HG02973 (cell line): Measurements from ENCODE around the gene PDE4D.

Experiments
- ATAC-seq: cut with Tn5 transposase; IDR thresholded peaks from one replicate; pipeline ENCODE4 v1.9.1; 2021; ENCODE audit warnings: moderate library complexity; ENCODE audit not compliant: unreplicated experiment

The PDE4D gene

GRCh38 chr5:58927938-58928337 is 965.6 kb downstream of the PDE4D start:
- ATAC-seq, result no peak

- ATAC-seq, result no peak
Observed at GRCh38 chr5:58927181-58927580, 966.3 kb downstream of the PDE4D start.

- no peak for ATAC-seq
Observed at GRCh38 chr5:58926541-58926935, 967.0 kb downstream of the PDE4D start.

- no peak for ATAC-seq
Observed at GRCh38 chr5:58925627-58926540, 967.6 kb downstream of the PDE4D start.

GRCh38 chr5:58924306-58924705 is 969.2 kb downstream of the PDE4D start:
- no peak for ATAC-seq

- ATAC-seq, result no peak
Observed at GRCh38 chr5:58923355-58923754, 970.2 kb downstream of the PDE4D start.

- no peak for ATAC-seq
Observed at GRCh38 chr5:58922461-58923171, 970.9 kb downstream of the PDE4D start.

- ATAC-seq, result no peak
Observed at GRCh38 chr5:58921159-58921558, 972.4 kb downstream of the PDE4D start.

GRCh38 chr5:58919833-58920232 is 973.7 kb downstream of the PDE4D start:
- ATAC-seq, result no peak
